ENCODE data around the gene DTD1.

The DTD1 gene

GRCh38 chr20:18587665-18588573 is at the start of gene DTD1:
Gene DTD1 (plus strand): TSS chr20:18588054. CDS start chr20:18588073, 19 bp downstream.
- DNase-seq: peak; percentile 49

- DNase-seq: no peak
Observed at GRCh38 chr20:18541741-18542140, 46.1 kb upstream of the DTD1 start.

- DNase-seq: no peak
Observed at GRCh38 chr20:18543216-18543615, 44.6 kb upstream of the DTD1 start.

- peak; percentile 86 for DNase-seq
Observed at GRCh38 chr20:18543932-18544331, 43.9 kb upstream of the DTD1 start.

GRCh38 chr20:18545566-18545965 is 42.3 kb upstream of the DTD1 start:
- no peak for DNase-seq

GRCh38 chr20:18548465-18548864 is 39.4 kb upstream of the DTD1 start:
- DNase-seq: no peak

GRCh38 chr20:18553746-18554145 is 34.1 kb upstream of the DTD1 start:
- no peak for DNase-seq

GRCh38 chr20:18566892-18567738 is 20.7 kb upstream of the DTD1 start, which contains the start of gene SMIM26:
Gene SMIM26 (plus strand): TSS chr20:18567432. CDS start chr20:18567479, 47 bp downstream.
- DNase-seq: peak; percentile 81

GRCh38 chr20:18567739-18568091 is 20.1 kb upstream of the DTD1 start:
- DNase-seq: no peak

GRCh38 chr20:18571009-18571408 is 16.8 kb upstream of the DTD1 start:
- no peak for DNase-seq

GRCh38 chr20:18571578-18571977 is 16.3 kb upstream of the DTD1 start:
- DNase-seq: no peak

- no peak for DNase-seq
Observed at GRCh38 chr20:18577942-18578341, 9.9 kb upstream of the DTD1 start.

- DNase-seq: no peak
Observed at GRCh38 chr20:18578581-18578980, 9.3 kb upstream of the DTD1 start.

- no peak for DNase-seq
Observed at GRCh38 chr20:18580012-18580411, 7.8 kb upstream of the DTD1 start.

GRCh38 chr20:18585134-18585533 is 2.7 kb upstream of the DTD1 start:
- no peak for DNase-seq

- no peak for DNase-seq
Observed at GRCh38 chr20:18588574-18588933, 700 bp downstream of the DTD1 start.

GRCh38 chr20:18589941-18590674 is 2.3 kb downstream of the DTD1 start:
- no peak for DNase-seq

GRCh38 chr20:18596270-18596669 is 8.4 kb downstream of the DTD1 start:
- no peak for DNase-seq

- no peak for DNase-seq
Observed at GRCh38 chr20:18609741-18610140, 21.9 kb downstream of the DTD1 start.

- no peak for DNase-seq
Observed at GRCh38 chr20:18611492-18611891, 23.6 kb downstream of the DTD1 start.

- DNase-seq: no peak
Observed at GRCh38 chr20:18613553-18613952, 25.7 kb downstream of the DTD1 start.

GRCh38 chr20:18614244-18614643 is 26.4 kb downstream of the DTD1 start:
- no peak for DNase-seq

- DNase-seq: no peak
Observed at GRCh38 chr20:18615020-18615650, 27.3 kb downstream of the DTD1 start.

Measured in NCI-H2029 treated with DMSO at 0.1 percent for 48 hours (cell line).